Stimulated activated CD4-positive, alpha-beta T cell treated with anti-CD3 and anti-CD28 coated beads, TNF-alpha, amount 100 ng/mL, for 1 hour (primary cell): ENCODE data around the gene FRAS1.
"Not testable (repeated sequence)": the region's sequence is repeated elsewhere in the genome, so short reads cannot be mapped to it uniquely, and the experiment has no call there.

Experiments used
- DNase-seq, 3 donors: peaks; one replicate each; pipeline ENCODE4 v3.0.0-alpha.2; 2020; ENCODE audit warnings: low read depth in 3 of 3, low spot score in 1 of 3

Gene FRAS1

GRCh38 chr4:78165758-78166157, 108.6 kb downstream of the FRAS1 start:
- DNase-seq = no peak

- no peak for DNase-seq
These were observed 109.5 kb downstream of the FRAS1 start for GRCh38 chr4:78166622-78167021.

- no peak for DNase-seq
These were observed 110.4 kb downstream of the FRAS1 start for GRCh38 chr4:78167510-78167909.

- DNase-seq = no peak
These were observed 110.9 kb downstream of the FRAS1 start for GRCh38 chr4:78168029-78168428.

- DNase-seq = no peak
These were observed 112.6 kb downstream of the FRAS1 start for GRCh38 chr4:78169728-78170127.

- DNase-seq = no peak
These were observed 114.4 kb downstream of the FRAS1 start for GRCh38 chr4:78171482-78171881.

GRCh38 chr4:78174891-78175290, 117.8 kb downstream of the FRAS1 start:
- DNase-seq = no peak

- DNase-seq = no peak
These were observed 122.1 kb downstream of the FRAS1 start for GRCh38 chr4:78179196-78179595.

GRCh38 chr4:78181681-78182234, 124.6 kb downstream of the FRAS1 start:
- not testable (repeated sequence) for DNase-seq

GRCh38 chr4:78184584-78184983, 127.5 kb downstream of the FRAS1 start:
- DNase-seq = no peak

- DNase-seq = no peak
These were observed 128.0 kb downstream of the FRAS1 start for GRCh38 chr4:78185117-78185516.

- no peak for DNase-seq
These were observed 129.7 kb downstream of the FRAS1 start for GRCh38 chr4:78186597-78187543.

- DNase-seq = no peak
These were observed 132.9 kb downstream of the FRAS1 start for GRCh38 chr4:78190068-78190467.

- DNase-seq = no peak
These were observed 133.5 kb downstream of the FRAS1 start for GRCh38 chr4:78190595-78190994.

GRCh38 chr4:78197947-78198346, 140.8 kb downstream of the FRAS1 start:
- DNase-seq = no peak

- no peak for DNase-seq
These were observed 142.9 kb downstream of the FRAS1 start for GRCh38 chr4:78199984-78200383.

GRCh38 chr4:78200949-78201348, 143.8 kb downstream of the FRAS1 start:
- no peak for DNase-seq

GRCh38 chr4:78204176-78204575, 147.1 kb downstream of the FRAS1 start:
- no peak for DNase-seq

- DNase-seq = no peak
These were observed 148.5 kb downstream of the FRAS1 start for GRCh38 chr4:78205591-78205990.

GRCh38 chr4:78207541-78207940, 150.4 kb downstream of the FRAS1 start:
- no peak for DNase-seq

GRCh38 chr4:78207951-78208350, 150.8 kb downstream of the FRAS1 start:
- no peak for DNase-seq

GRCh38 chr4:78208896-78209295, 151.8 kb downstream of the FRAS1 start:
- not testable (repeated sequence) for DNase-seq
